HepG2 (cell line): ENCODE results near the gene GNL1. TPM values are rescaled to one million over a fixed set of nuclear protein-coding genes. Genes with fewer than 3 reads are reported as not detected.

Experiments
- ARNT ChIP-seq: fragments of 450-650 bp; IDR thresholded peaks from 2 replicates; pipeline ENCODE4 v1.6.1; 2017
- ATAD3A ChIP-seq: sonication (generic); formaldehyde crosslinking; IDR thresholded peaks from 2 replicates; pipeline ENCODE4 v1.4.0; 2020; ENCODE audit warnings: missing genetic modification reagents
- GATA4 ChIP-seq: sonication (generic); IDR thresholded peaks from 2 replicates; pipeline ENCODE4 v1.6.1; 2016; ENCODE audit warnings: antibody characterized with exemption, low read depth, borderline replicate concordance
- HNRNPL ChIP-seq: fragments of 200-400 bp; formaldehyde crosslinking; IDR thresholded peaks from 2 replicates; pipeline ENCODE4 v1.6.1; 2017; ENCODE audit warnings: mild to moderate bottlenecking, low read depth, low read length
- IKZF1 ChIP-seq: fragments of 450-650 bp; IDR thresholded peaks from 2 replicates; pipeline ENCODE4 v1.7.1; 2016
- LCORL ChIP-seq, 2 experiments: fragments of 450-650 bp in 1 of 2; sonication (generic) in 1 of 2; formaldehyde crosslinking in 1 of 2; IDR thresholded peaks; 2 replicates each; pipeline versions ENCODE4 v1.5.0 to v1.6.1; 2017 to 2020; ENCODE audit warnings: antibody characterized with exemption in 1 of 2, missing genetic modification reagents in 1 of 2
- MBNL3 ChIP-seq: fragments of 250-450 bp; sonication (Bioruptor Pico); conservative IDR thresholded peaks from 2 replicates; pipeline ENCODE4 v1.8.0; 2022; ENCODE audit warnings: mild to moderate bottlenecking, inconsistent platforms
- PLRG1 ChIP-seq: fragments of 450-650 bp; conservative IDR thresholded peaks from 2 replicates; pipeline ENCODE4 v1.6.1; 2016
- PPARG ChIP-seq: conservative IDR thresholded peaks from 2 replicates; pipeline ENCODE4 v1.6.1; 2016; ENCODE audit warnings: missing biosample characterization, missing genetic modification reagents
- RCOR2 ChIP-seq: IDR thresholded peaks from 2 replicates; pipeline ENCODE4 v1.6.1; 2016; ENCODE audit warnings: missing biosample characterization, missing genetic modification reagents
- TCF12 ChIP-seq, 2 experiments: fragments of 450-650 bp in 1 of 2; sonication (generic) in 1 of 2; formaldehyde crosslinking in 1 of 2; IDR thresholded peaks; 2 replicates each; pipeline versions ENCODE4 v1.6.1 to v1.8.0; 2017 to 2022; ENCODE audit warnings: antibody characterized with exemption in 1 of 2, mild to moderate bottlenecking in 1 of 2, missing genetic modification reagents in 1 of 2, moderate library complexity in 1 of 2
- ZBTB42 ChIP-seq: sonication (generic); formaldehyde crosslinking; IDR thresholded peaks from 2 replicates; pipeline ENCODE4 v1.5.0; 2020; ENCODE audit warnings: mild to moderate bottlenecking, missing genetic modification reagents
- ZNF121 ChIP-seq: sonication (generic); formaldehyde crosslinking; IDR thresholded peaks from 2 replicates; pipeline ENCODE4 v1.5.0; 2020; ENCODE audit warnings: mild to moderate bottlenecking, missing genetic modification reagents
- ZNF562 ChIP-seq: sonication (generic); formaldehyde crosslinking; IDR thresholded peaks from 2 replicates; pipeline ENCODE4 v1.8.0; 2022; ENCODE audit warnings: missing genetic modification reagents, borderline replicate concordance
- ZNF780A ChIP-seq: sonication (generic); formaldehyde crosslinking; IDR thresholded peaks from 2 replicates; pipeline ENCODE4 v1.8.0; 2022; ENCODE audit warnings: mild to moderate bottlenecking, missing genetic modification reagents, moderate library complexity
- polyA plus RNA-seq, 8 experiments: library from polyadenylated mRNA; depleted of rRNA in 3 of 8; stranded (reverse) in 7 of 8; unstranded in 1 of 8; fragments of >200 nt; fragmentation: Illumina TruSeq in 4 of 8; extraction: Trizol in 4 of 8; gene quantifications; 2 replicates each; pipeline versions ENCODE4 v1.2.1 to v1.2.3, GENCODE V29; 2011 to 2016; ENCODE audit warnings: low read depth in 4 of 8, missing spikeins in 1 of 8, mixed read lengths in 1 of 8; ENCODE audit not compliant: insufficient read depth in 1 of 8
- total RNA-seq, 5 experiments: library from RNA; depleted of rRNA; stranded (reverse); fragments of >200 nt; fragmentation: Illumina TruSeq; extraction: Trizol; gene quantifications; 2 replicates each; pipeline ENCODE4 v1.2.3, GENCODE V29; 2016; ENCODE audit warnings: low read depth in 1 of 5
- TF ChIP-seq, protein P1 (sequence below): sonication (generic); formaldehyde crosslinking; IDR thresholded peaks from 2 replicates; pipeline ENCODE4 v1.5.0; 2020; ENCODE audit warnings: mild to moderate bottlenecking, missing genetic modification reagents
- TF ChIP-seq, protein P2 (sequence below): sonication (generic); formaldehyde crosslinking; IDR thresholded peaks from 2 replicates; pipeline ENCODE4 v1.9.0; 2021; ENCODE audit warnings: mild to moderate bottlenecking, missing genetic modification reagents
- TF ChIP-seq, protein P3 (sequence below): IDR thresholded peaks from 2 replicates; pipeline ENCODE4 v1.6.1; 2016; ENCODE audit warnings: low read depth

The GNL1 gene
- total and polyA plus RNA-seq, 2 of the 13 experiments (the other 11 are each of a cell fraction or from before 2014, with no cell fraction given), result 35.0 to 55.6 TPM

DNA sequence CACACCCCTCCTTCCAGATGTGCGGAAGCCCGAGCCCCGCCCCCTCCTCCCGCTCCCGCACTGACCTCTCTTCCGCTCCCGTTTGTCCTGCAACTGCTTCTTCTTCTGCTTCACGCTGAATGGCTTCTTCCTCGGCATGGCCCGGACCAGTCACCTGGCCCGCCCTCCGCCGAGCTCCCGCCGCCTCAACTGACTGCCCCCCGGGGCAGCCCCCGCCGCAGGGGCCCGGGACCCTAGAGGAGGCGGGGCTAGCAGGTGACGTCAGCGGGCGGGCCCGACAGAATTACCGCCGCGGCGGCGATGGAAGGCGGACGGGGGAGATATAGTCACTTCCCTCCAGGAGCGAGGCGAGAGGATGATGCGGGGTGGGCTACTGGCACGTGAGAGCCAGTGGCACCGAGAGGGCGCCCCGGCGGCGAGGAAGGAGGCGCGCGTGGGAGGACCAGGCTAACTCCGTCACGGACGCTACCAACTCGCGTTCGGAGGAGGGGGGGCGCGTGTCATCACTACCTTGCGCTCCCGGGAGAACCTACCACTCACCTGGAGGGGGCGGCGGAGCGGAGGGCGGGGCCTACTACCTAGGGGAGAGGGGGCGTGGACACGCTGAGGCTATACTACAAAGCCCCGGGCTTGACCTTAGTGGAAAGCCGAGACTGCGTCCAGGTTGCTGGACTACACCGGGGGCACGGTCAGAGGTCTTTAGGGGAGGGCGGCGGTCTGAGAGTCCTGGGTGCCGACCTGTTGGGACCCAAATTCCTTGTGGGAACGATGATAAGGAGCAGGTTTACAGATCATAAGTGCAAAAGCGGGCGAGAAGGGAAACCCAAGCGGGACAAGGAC lies at the start of gene GNL1 (continued):
- TF ChIP-seq RCOR2 (CRISPR knock-in tag) (no peak), ZNF562 (CRISPR knock-in tag) (peak; percentile 31; the same call in 1 of the 2 replicates), ZBTB42 (CRISPR knock-in tag) (peak; percentile 99), GATA4 (peak; percentile 59; the same call in 1 of the 2 replicates), LCORL (IDR thresholded peaks at IDR 0.05) (no peak), LCORL (CRISPR knock-in tag; IDR thresholded peaks at IDR 0.05) (peak; percentile 63), PLRG1 (no peak), TCF12 (IDR thresholded peaks at IDR 0.05) (no peak), TCF12 (CRISPR knock-in tag; IDR thresholded peaks at IDR 0.05) (no peak), ARNT (no peak), IKZF1 (no peak), ZNF121 (no peak), PPARG (CRISPR knock-in tag) (no peak), ZNF780A (CRISPR knock-in tag) (0 out of 2 replicates have a peak, but pooled peaks have one; percentile 8), ATAD3A (no peak), MBNL3 (CRISPR knock-in tag) (no peak), HNRNPL (no peak)
- TF ChIP-seq, protein P1, sequence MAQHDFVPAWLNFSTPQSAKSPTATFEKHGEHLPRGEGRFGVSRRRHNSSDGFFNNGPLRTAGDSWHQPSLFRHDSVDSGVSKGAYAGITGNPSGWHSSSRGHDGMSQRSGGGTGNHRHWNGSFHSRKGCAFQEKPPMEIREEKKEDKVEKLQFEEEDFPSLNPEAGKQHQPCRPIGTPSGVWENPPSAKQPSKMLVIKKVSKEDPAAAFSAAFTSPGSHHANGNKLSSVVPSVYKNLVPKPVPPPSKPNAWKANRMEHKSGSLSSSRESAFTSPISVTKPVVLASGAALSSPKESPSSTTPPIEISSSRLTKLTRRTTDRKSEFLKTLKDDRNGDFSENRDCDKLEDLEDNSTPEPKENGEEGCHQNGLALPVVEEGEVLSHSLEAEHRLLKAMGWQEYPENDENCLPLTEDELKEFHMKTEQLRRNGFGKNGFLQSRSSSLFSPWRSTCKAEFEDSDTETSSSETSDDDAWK (CRISPR knock-in tag), result no peak
- TF ChIP-seq, protein P2, sequence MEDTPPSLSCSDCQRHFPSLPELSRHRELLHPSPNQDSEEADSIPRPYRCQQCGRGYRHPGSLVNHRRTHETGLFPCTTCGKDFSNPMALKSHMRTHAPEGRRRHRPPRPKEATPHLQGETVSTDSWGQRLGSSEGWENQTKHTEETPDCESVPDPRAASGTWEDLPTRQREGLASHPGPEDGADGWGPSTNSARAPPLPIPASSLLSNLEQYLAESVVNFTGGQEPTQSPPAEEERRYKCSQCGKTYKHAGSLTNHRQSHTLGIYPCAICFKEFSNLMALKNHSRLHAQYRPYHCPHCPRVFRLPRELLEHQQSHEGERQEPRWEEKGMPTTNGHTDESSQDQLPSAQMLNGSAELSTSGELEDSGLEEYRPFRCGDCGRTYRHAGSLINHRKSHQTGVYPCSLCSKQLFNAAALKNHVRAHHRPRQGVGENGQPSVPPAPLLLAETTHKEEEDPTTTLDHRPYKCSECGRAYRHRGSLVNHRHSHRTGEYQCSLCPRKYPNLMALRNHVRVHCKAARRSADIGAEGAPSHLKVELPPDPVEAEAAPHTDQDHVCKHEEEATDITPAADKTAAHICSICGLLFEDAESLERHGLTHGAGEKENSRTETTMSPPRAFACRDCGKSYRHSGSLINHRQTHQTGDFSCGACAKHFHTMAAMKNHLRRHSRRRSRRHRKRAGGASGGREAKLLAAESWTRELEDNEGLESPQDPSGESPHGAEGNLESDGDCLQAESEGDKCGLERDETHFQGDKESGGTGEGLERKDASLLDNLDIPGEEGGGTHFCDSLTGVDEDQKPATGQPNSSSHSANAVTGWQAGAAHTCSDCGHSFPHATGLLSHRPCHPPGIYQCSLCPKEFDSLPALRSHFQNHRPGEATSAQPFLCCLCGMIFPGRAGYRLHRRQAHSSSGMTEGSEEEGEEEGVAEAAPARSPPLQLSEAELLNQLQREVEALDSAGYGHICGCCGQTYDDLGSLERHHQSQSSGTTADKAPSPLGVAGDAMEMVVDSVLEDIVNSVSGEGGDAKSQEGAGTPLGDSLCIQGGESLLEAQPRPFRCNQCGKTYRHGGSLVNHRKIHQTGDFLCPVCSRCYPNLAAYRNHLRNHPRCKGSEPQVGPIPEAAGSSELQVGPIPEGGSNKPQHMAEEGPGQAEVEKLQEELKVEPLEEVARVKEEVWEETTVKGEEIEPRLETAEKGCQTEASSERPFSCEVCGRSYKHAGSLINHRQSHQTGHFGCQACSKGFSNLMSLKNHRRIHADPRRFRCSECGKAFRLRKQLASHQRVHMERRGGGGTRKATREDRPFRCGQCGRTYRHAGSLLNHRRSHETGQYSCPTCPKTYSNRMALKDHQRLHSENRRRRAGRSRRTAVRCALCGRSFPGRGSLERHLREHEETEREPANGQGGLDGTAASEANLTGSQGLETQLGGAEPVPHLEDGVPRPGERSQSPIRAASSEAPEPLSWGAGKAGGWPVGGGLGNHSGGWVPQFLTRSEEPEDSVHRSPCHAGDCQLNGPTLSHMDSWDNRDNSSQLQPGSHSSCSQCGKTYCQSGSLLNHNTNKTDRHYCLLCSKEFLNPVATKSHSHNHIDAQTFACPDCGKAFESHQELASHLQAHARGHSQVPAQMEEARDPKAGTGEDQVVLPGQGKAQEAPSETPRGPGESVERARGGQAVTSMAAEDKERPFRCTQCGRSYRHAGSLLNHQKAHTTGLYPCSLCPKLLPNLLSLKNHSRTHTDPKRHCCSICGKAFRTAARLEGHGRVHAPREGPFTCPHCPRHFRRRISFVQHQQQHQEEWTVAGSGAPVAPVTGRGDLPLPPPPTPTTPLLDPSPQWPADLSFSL (CRISPR knock-in tag), result no peak; the same call in 1 of the 2 replicates
- TF ChIP-seq, protein P3, sequence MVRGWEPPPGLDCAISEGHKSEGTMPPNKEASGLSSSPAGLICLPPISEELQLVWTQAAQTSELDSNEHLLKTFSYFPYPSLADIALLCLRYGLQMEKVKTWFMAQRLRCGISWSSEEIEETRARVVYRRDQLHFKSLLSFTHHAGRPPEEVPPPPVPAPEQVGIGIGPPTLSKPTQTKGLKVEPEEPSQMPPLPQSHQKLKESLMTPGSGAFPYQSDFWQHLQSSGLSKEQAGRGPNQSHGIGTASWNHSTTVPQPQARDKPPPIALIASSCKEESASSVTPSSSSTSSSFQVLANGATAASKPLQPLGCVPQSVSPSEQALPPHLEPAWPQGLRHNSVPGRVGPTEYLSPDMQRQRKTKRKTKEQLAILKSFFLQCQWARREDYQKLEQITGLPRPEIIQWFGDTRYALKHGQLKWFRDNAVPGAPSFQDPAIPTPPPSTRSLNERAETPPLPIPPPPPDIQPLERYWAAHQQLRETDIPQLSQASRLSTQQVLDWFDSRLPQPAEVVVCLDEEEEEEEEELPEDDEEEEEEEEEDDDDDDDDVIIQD (CRISPR knock-in tag), result no peak; the same call in none of the 2 replicates
